ENCODE results near the gene ST8SIA6.

Gene ST8SIA6

GRCh38 chr10:17292375-17292774 is 162.0 kb downstream of the ST8SIA6 start:
- H3K4me3 ChIP-seq (ENCODE audit: low read depth, low read length) = no peak overlapping the region
- no peak for TF ChIP-seq CTCF (IDR thresholded peaks at IDR 0.05; ENCODE audit: borderline replicate concordance, insufficient read depth, low read depth, low read length)

GRCh38 chr10:17290226-17290625 is 164.2 kb downstream of the ST8SIA6 start:
- no peak for TF ChIP-seq CTCF (IDR thresholded peaks at IDR 0.05; ENCODE audit: borderline replicate concordance, insufficient read depth, low read depth, low read length)
- H3K4me3 ChIP-seq (ENCODE audit: low read depth, low read length) = no peak overlapping the region

- TF ChIP-seq CTCF (IDR thresholded peaks at IDR 0.05; ENCODE audit: borderline replicate concordance, insufficient read depth, low read depth, low read length) = no peak
These were observed 164.6 kb downstream of the ST8SIA6 start for GRCh38 chr10:17289763-17290162.

DNA sequence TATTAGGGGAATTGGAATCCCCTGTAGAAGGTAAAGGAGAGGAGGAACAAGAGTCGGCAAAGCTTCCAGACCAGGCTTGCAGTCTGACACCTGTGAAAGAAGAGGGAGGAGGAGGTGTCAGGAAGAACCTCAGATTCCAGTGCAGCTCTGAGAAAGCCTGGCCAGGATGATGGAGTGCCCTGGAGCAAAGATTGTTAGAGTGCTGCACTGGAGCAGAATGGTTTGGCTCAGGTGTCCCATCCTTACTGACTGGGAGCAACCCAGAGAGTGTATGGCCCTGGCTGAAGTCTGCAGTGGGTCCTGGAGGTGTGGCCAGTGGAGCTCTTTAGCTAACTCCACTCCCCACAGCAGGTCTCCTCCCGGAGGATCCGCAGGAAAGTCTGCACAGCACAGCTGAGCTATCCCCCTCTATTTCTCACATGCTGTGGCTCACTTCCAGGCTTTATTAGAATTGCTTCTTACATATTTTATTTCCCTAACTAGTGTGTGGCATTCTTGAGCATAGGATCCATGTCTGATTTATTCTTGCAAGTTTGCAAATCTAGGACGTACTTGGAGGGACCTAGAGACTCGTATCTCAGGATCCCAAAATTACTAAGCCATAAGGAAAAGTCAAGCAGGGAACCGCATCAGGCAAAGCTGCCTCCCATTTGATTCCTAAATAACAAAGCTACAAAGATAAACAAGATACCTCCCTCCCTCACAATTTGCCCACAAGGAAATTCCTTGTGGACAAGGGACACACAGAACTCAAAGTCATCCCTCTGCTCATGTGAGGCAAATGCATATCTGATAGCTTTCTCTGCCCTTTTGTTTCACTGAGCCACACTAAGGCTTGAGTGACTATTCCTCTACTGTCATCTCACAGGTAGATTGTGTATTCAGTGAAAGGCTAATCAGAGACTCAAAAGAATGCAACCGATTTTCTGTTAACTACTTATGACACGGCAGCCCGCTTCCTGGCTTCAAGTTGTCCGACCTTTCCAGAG is 167.5 kb downstream of the ST8SIA6 start:
- TF ChIP-seq CTCF (IDR thresholded peaks at IDR 0.05; ENCODE audit: borderline replicate concordance, insufficient read depth, low read depth, low read length) = no peak
- H3K4me3 ChIP-seq (ENCODE audit: low read depth, low read length) = no peak overlapping the region

More at GRCh38 chr10:17289763-17290162, 164.6 kb downstream of the ST8SIA6 start:
- H3K4me3 ChIP-seq (ENCODE audit: low read depth, low read length) = no peak overlapping the region

GRCh38 chr10:17282311-17282710 is 172.1 kb downstream of the ST8SIA6 start:
- H3K4me3 ChIP-seq (ENCODE audit: low read depth, low read length) = no peak overlapping the region
- no peak for TF ChIP-seq CTCF (IDR thresholded peaks at IDR 0.05; ENCODE audit: borderline replicate concordance, insufficient read depth, low read depth, low read length)

GRCh38 chr10:17278607-17279240 is 175.7 kb downstream of the ST8SIA6 start:
- TF ChIP-seq CTCF (IDR thresholded peaks at IDR 0.05; ENCODE audit: borderline replicate concordance, insufficient read depth, low read depth, low read length) = no peak
- no peak overlapping the region for H3K4me3 ChIP-seq (ENCODE audit: low read depth, low read length)

Data from GM12875 (cell line).